Measurements from ENCODE around the gene MRPS34. TPM values are rescaled to one million over a fixed set of nuclear protein-coding genes. Genes with fewer than 3 reads are reported as not detected.

MRPS34 gene
- total RNA-seq, 1 donor from 2014 or later, result 58.0 TPM

GRCh38 chr16:1763521-1764511 is 9.1 kb downstream of the MRPS34 start:
- no peaks in the 10 kb centered on the region for H3K27me3 ChIP-seq (ENCODE audit: low read depth)

DNA sequence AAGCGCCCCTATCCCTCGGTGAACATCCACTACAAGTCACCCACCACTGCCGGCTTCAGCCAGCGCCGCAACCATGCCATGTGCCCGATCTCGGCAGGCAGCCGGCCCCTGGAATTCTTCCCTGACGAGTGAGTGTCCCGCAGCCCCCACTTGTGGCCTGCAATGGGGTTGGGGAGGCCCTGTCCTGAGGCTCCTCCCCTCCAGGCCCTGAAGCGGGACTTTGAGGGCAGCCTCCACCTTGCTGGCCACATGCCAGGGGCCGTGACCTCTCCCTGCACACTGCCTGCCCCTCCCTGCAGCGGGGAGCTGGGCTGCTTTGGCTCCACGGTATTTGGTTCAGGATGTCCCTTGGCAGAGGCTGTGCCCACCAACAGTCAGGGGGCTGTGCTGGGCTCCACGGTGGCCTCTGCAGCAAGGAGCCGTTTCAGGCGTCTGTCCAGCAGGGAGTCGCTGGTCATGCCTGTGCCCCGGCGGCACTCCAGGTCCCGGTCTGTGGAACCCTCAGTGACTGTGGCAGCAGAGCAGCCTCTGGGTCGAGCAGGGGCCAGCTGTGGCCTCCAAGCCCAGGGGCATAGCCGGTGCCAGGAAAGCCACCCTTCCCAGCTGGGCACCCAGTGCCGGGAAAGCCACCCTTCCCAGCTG is 9.9 kb downstream of the MRPS34 start:
- peaks cover 91% of the 10 kb centered on the region for H3K36me3 ChIP-seq
- ATAC-seq (no peak), DNase-seq (no peak)
- no peak overlapping the region for H3K4me3 ChIP-seq
- no peaks in the 10 kb centered on the region for H3K9me3 ChIP-seq
- no peaks in the 10 kb centered on the region for H3K4me1 ChIP-seq
- intact Hi-C loops (cut with DNase I), result no loop called here
- TF ChIP-seq, protein P1, sequence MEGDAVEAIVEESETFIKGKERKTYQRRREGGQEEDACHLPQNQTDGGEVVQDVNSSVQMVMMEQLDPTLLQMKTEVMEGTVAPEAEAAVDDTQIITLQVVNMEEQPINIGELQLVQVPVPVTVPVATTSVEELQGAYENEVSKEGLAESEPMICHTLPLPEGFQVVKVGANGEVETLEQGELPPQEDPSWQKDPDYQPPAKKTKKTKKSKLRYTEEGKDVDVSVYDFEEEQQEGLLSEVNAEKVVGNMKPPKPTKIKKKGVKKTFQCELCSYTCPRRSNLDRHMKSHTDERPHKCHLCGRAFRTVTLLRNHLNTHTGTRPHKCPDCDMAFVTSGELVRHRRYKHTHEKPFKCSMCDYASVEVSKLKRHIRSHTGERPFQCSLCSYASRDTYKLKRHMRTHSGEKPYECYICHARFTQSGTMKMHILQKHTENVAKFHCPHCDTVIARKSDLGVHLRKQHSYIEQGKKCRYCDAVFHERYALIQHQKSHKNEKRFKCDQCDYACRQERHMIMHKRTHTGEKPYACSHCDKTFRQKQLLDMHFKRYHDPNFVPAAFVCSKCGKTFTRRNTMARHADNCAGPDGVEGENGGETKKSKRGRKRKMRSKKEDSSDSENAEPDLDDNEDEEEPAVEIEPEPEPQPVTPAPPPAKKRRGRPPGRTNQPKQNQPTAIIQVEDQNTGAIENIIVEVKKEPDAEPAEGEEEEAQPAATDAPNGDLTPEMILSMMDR (IDR thresholded peaks at IDR 0.05), result no peak
- H3K27ac ChIP-seq, result no peak overlapping the region
- H3K27me3 ChIP-seq (ENCODE audit: low read depth), result no peaks in the 10 kb centered on the region

More at GRCh38 chr16:1763521-1764511, 9.1 kb downstream of the MRPS34 start:
- intact Hi-C loops (cut with DNase I), result no loop called here
- no peaks in the 10 kb centered on the region for H3K9me3 ChIP-seq
- DNase-seq, result no peak
- no peak overlapping the region for H3K4me3 ChIP-seq
- H3K36me3 ChIP-seq, result peaks cover 91% of the 10 kb centered on the region
- TF ChIP-seq, protein P1 (IDR thresholded peaks at IDR 0.05), result no peak
- H3K4me1 ChIP-seq, result no peaks in the 10 kb centered on the region
- ATAC-seq, result no peak
- H3K27ac ChIP-seq, result no peak overlapping the region

DNA sequence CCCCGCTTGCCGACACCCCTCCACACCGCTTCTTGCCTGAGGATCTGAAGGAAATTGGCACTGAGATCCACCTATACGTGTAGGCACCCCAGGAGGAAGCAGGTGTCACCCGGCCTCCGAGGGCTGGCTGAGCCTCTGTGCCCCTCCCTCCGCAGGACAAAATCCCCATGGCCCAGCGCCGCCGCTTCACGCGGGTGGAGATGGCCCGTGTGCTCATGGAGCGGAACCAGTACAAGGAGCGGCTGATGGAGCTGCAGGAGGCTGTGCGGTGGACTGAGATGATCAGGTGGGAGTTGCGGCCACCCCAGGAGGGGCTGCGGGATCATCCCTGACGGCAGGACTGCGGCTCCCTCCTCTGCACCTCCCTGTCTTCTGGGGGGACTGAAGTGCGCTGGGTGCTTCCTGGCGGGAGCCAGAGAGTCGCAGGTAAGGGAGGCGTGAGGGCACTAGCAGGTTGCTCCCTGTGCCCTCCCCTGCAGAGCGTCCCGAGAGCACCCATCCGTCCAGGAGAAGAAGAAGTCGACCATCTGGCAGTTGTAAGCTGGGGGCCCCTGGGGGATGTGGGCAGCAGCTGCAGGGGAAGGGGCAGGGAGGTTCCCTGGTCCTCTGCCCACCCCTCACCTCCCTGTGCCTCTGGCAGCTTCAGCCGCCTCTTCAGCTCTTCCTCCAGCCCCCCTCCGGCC is 10.6 kb downstream of the MRPS34 start:
- TF ChIP-seq, protein P1 (IDR thresholded peaks at IDR 0.05), result no peak
- no peaks in the 10 kb centered on the region for H3K9me3 ChIP-seq
- ATAC-seq (no peak), DNase-seq (no peak)
- peaks cover 91% of the 10 kb centered on the region for H3K36me3 ChIP-seq
- H3K4me1 ChIP-seq, result no peaks in the 10 kb centered on the region
- H3K27me3 ChIP-seq (ENCODE audit: low read depth), result no peaks in the 10 kb centered on the region
- intact Hi-C loops (cut with DNase I), result no loop called here
- H3K4me3 ChIP-seq, result no peak overlapping the region
- no peak overlapping the region for H3K27ac ChIP-seq

- peaks cover 89% of the 10 kb centered on the region for H3K36me3 ChIP-seq
- no peak overlapping the region for H3K4me3 ChIP-seq
- no peak for DNase-seq
- ATAC-seq, result no peak
- no peaks in the 10 kb centered on the region for H3K4me1 ChIP-seq
- H3K27ac ChIP-seq, result no peak overlapping the region
- no peaks in the 10 kb centered on the region for H3K27me3 ChIP-seq (ENCODE audit: low read depth)
- TF ChIP-seq, protein P1 (IDR thresholded peaks at IDR 0.05), result no peak
- H3K9me3 ChIP-seq, result no peaks in the 10 kb centered on the region
- intact Hi-C loops (cut with DNase I), result no loop called here
Observed at GRCh38 chr16:1761751-1762150, 11.2 kb downstream of the MRPS34 start.

DNA sequence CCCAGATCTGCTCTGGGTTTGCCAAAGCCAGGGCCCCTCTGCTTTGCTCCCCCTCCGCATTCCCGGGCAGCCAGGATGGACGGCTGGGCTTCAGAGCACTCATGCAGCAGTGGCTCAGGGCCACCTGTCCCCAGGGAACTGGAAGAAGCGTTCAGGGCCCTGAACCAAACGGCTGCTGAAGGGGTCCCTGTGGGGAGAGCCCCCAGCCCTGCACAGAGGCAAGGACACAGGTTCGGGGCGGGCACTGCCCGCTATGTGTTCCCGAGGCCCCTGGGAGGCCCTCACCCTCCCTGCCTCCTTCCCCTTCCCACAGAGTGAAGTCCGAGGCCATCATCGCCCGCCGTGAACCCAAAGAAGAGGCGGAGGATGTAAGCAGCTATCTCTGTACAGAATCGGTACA is 12.0 kb downstream of the MRPS34 start:
- no peak overlapping the region for H3K27ac ChIP-seq
- TF ChIP-seq, protein P1 (IDR thresholded peaks at IDR 0.05), result no peak
- intact Hi-C loops (cut with DNase I), result no loop called here
- ATAC-seq (no peak), DNase-seq (no peak)
- H3K27me3 ChIP-seq (ENCODE audit: low read depth), result no peaks in the 10 kb centered on the region
- no peaks in the 10 kb centered on the region for H3K4me1 ChIP-seq
- H3K36me3 ChIP-seq, result peaks cover 81% of the 10 kb centered on the region
- no peaks in the 10 kb centered on the region for H3K9me3 ChIP-seq
- no peak overlapping the region for H3K4me3 ChIP-seq
